Measurements from ENCODE around the gene ALDH3B2. TPM values are rescaled to one million over a fixed set of nuclear protein-coding genes. Genes with fewer than 3 reads are reported as not detected.
"Not testable (repeated sequence)": the region's sequence is repeated elsewhere in the genome, so short reads cannot be mapped to it uniquely, and the experiment has no call there.

ALDH3B2 gene
- total RNA-seq, 2 experiments from 2014 or later = not detected

- H3K4me3 Mint-ChIP-seq; H3K36me3 Mint-ChIP-seq (ENCODE audit: low read depth); DNase-seq; H3K9me3 Mint-ChIP-seq; H3K27ac Mint-ChIP-seq; H3K27me3 Mint-ChIP-seq: not testable (repeated sequence)
- ChIA-PET POLR2A (interaction anchor here (1.5 to 2.4 kb wide), 2 partner anchors 10 to 12 kb away, joined by 5 to 12 read pairs; no protein-coding TSS in a partner anchor), CTCF (interaction anchor here (1.0 to 1.6 kb wide), 4 partner anchors 8 to 33 kb away, joined by 3 to 7 read pairs (median 4); no protein-coding TSS in a partner anchor)
- peaks cover 23% of the 10 kb centered on the region for H3K4me1 Mint-ChIP-seq
Measured at GRCh38 chr11:67626131-67626833, 48.1 kb downstream of the ALDH3B2 start.

- POLR2A ChIA-PET; H3K27ac Mint-ChIP-seq; DNase-seq; H3K36me3 Mint-ChIP-seq (ENCODE audit: low read depth); H3K27me3 Mint-ChIP-seq; H3K9me3 Mint-ChIP-seq; H3K4me3 Mint-ChIP-seq: not testable (repeated sequence)
- H3K4me1 Mint-ChIP-seq = peaks cover 12% of the 10 kb centered on the region
- CTCF ChIA-PET = interaction anchor here (0.8 to 0.9 kb wide), 2 partner anchors 9 to 10 kb away, joined by 5 to 6 read pairs; no protein-coding TSS in a partner anchor
Measured at GRCh38 chr11:67623795-67624194, 50.6 kb downstream of the ALDH3B2 start.

DNA sequence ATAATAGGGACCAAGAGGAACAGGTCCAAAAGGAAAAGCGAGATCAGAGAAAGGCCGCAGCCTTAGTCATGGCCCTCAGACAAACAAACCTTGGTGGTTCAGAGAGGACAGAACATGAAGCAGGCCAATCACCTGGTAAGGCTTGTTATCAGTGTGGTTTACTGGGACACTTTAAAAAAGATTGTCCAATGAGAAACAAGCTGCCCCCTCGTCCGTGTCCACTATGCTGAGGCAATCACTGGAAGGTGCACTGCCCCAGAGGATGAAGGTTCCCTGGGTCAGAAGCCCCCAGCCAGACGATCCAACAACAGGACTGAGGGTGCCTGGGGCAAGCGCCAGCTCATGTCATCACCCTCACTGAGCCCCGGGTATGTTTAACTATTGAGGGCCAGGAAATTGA, 51.5 kb downstream of the ALDH3B2 start:
- H3K4me1 Mint-ChIP-seq; H3K4me3 Mint-ChIP-seq; H3K9me3 Mint-ChIP-seq; DNase-seq; H3K36me3 Mint-ChIP-seq (ENCODE audit: low read depth); H3K27ac Mint-ChIP-seq; POLR2A ChIA-PET; H3K27me3 Mint-ChIP-seq: not testable (repeated sequence)
- CTCF ChIA-PET = interaction anchor here (0.8 kb wide), 1 partner anchor 9 kb away, joined by 5 read pairs; no protein-coding TSS in a partner anchor

GRCh38 chr11:67621928-67622327, 52.5 kb downstream of the ALDH3B2 start:
- H3K27ac Mint-ChIP-seq; POLR2A ChIA-PET; H3K9me3 Mint-ChIP-seq; H3K4me1 Mint-ChIP-seq; H3K4me3 Mint-ChIP-seq; H3K27me3 Mint-ChIP-seq; DNase-seq; CTCF ChIA-PET; H3K36me3 Mint-ChIP-seq (ENCODE audit: low read depth): not testable (repeated sequence)

DNA sequence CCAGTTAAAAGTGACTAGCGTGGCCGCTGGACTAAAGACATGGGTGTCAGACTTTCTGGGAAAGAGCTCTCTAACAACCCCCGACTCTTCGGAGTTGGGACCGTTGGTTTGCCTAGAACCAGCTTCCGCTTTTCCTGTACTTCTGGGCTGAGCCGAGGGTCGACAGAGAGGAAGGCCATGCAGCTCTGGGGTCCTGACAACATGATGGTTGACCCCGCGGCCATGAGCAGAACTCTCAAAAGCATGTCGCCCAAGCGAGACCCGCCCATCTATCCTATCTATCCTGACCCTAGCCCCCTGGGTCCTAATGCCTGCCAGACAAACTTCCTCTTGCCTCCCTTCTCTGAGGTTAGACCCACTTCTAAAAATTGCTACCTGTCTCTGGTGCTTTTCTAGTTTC, 53.8 kb downstream of the ALDH3B2 start:
- CTCF ChIA-PET = interaction anchor here (2.1 kb wide), 1 partner anchor 9 kb away, joined by 10 read pairs; the partner anchor contains the start of gene NUDT8
- H3K4me1 Mint-ChIP-seq; DNase-seq; H3K27ac Mint-ChIP-seq; H3K27me3 Mint-ChIP-seq; H3K9me3 Mint-ChIP-seq; POLR2A ChIA-PET; H3K4me3 Mint-ChIP-seq; H3K36me3 Mint-ChIP-seq (ENCODE audit: low read depth): not testable (repeated sequence)

DNA sequence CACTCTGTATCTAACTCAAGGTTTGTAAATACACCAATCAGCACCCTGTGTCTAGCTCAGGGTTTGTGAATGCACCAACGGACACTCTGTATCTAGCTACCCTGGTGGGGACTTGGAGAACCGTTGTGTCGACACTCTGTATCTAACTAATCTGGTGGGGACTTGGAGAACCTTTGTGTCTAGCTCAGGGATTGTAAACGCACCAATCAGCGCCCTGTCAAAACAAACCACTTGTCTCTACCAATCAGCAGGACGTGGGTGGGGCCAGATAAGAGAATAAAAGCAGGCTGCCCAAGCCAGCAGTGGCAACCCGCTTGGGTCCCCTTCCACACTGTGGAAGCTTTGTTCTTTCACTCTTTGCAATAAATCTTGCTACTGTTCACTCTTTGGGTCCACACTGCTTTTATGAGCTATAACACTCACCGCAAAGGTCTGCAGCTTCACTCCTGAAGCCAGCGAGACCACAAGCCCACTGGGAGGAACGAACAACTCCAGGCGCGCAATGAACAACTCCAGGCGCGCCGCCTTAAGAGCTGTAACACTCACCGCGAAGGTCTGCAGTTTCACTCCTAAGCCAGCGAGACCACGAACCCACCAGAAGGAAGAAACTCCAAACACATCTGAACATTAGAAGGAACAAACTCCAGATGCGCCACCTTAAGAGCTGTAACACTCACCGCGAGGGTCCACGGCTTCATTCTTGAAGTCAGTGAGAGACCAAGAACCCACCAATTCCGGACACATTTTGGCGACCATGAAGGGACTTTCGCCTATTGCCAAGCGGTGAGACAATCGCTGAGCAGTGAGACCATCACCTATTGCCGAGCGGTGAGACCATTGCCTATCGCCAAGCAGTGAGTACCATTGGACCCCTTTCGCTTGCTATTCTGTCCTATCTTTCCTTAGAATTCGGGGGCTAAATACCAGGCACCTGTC, 54.5 kb downstream of the ALDH3B2 start:
- H3K27me3 Mint-ChIP-seq; H3K9me3 Mint-ChIP-seq; H3K27ac Mint-ChIP-seq; H3K36me3 Mint-ChIP-seq (ENCODE audit: low read depth); DNase-seq; H3K4me3 Mint-ChIP-seq; POLR2A ChIA-PET: not testable (repeated sequence)
- CTCF ChIA-PET = interaction anchor here (2.1 kb wide), 1 partner anchor 9 kb away, joined by 10 read pairs; the partner anchor contains the start of gene NUDT8
- H3K4me1 Mint-ChIP-seq = peaks cover 11% of the 10 kb centered on the region

- CTCF ChIA-PET = interaction anchor here (1.7 to 2.1 kb wide), 2 partner anchors 8 to 10 kb away, joined by 6 to 10 read pairs; partner anchors contain the start of gene NUDT8
- H3K27me3 Mint-ChIP-seq; H3K4me3 Mint-ChIP-seq; H3K36me3 Mint-ChIP-seq (ENCODE audit: low read depth); H3K9me3 Mint-ChIP-seq; H3K27ac Mint-ChIP-seq; POLR2A ChIA-PET; DNase-seq: not testable (repeated sequence)
- H3K4me1 Mint-ChIP-seq = peaks cover 20% of the 10 kb centered on the region
Measured at GRCh38 chr11:67618901-67619659, 55.3 kb downstream of the ALDH3B2 start.

DNA sequence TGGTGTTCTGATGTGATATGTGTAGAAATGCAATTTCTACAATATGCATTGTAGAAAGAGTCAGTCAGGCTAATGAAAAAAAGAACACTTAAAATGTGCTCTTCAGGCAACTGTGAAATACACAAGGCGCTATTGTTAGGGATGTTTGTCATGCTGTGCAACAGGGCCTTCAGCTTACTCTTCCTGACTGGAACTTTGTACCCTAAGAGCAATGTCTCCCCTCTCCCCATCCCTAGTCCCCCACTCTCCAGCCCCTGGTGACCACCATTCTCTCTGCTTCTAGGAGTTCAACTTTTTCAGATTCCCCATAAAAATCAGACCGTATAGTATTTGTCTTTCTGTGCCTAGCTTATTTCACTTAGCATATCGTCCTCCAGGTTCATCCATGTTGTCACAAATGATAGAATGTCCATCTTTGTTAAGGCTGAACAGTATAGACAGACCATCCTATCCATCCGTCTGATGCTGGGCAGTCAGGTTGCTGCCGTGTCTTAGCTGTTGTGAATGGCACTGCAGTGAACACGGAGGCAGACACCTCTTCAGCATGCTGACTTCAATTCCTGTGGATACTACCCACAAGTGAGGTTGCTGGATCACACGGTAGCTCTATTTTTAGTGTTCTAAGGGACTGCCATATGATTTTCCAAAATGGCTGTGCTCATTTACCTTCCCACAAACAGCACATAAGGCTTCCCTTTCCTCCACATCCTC, 57.0 kb downstream of the ALDH3B2 start:
- H3K36me3 Mint-ChIP-seq (ENCODE audit: low read depth) = peaks cover 10% of the 10 kb centered on the region
- peaks cover 35% of the 10 kb centered on the region for H3K4me1 Mint-ChIP-seq
- ChIA-PET POLR2A (interaction anchor here (0.6 to 2.1 kb wide), 3 partner anchors 9 to 15 kb away, joined by 3 to 5 read pairs (median 5); partner anchors contain the start of gene NUDT8), CTCF (interaction anchor here (0.9 to 1.8 kb wide), 3 partner anchors 9 to 12 kb away, joined by 3 to 11 read pairs (median 6); partner anchors contain the start of gene NUDT8)
- H3K9me3 Mint-ChIP-seq = no peaks in the 10 kb centered on the region
- peaks cover 3% of the 10 kb centered on the region for H3K27me3 Mint-ChIP-seq
- peak overlapping the region; percentile 36 for H3K27ac Mint-ChIP-seq
- no peak for DNase-seq
- no peak overlapping the region for H3K4me3 Mint-ChIP-seq

DNA sequence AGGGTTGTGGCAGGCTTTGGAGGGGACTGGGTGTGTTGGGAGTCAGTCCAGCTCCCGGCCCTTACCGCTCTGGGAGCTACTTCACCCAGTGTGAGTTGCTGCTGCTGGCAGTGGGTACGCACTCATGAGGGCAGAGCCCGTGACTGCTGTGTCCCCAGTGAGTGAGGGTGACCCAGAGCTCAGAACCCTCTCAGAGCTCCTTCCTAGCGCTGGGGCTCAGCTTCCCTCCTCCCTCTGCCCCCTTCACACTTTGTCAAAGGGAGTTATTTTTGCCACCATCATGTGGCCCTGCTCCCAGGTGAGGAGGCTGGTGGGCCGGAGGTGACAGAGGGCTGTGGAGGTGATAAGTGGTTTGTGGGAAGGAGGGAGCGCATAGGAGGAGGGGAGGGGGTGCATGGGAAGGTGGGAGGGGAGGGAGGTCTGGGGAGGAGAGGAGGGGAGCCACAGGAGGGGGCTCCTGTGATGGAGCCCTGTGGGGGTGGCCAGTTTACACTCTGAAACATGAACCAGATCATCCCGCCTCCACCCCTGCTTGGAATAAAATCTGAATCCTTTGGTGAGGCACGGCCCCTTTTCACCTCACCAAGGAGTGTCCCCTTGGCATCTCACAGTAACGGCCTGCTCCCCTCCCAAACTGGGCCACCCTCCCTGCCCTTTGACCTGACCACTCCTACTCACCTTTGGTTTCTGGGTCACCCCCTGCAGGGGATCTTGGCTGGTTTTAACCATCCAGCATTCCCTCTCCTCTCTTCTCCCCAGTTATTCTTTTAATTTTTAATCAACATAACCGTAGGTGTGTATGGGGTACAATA, 57.8 kb downstream of the ALDH3B2 start:
- Mint-ChIP-seq H3K9me3 (no peaks in the 10 kb centered on the region), H3K36me3 (ENCODE audit: low read depth) (peaks cover 15% of the 10 kb centered on the region), H3K4me1 (peaks cover 35% of the 10 kb centered on the region), H3K27me3 (peaks cover 3% of the 10 kb centered on the region), H3K27ac (peak overlapping the region; percentile 36), H3K4me3 (no peak overlapping the region)
- ChIA-PET POLR2A (interaction anchor here (1.7 to 2.1 kb wide), 2 partner anchors 10 to 13 kb away, joined by 5 read pairs; partner anchors contain the start of gene NUDT8), CTCF (interaction anchor here (0.8 to 4.0 kb wide), 6 partner anchors 13 to 189 kb away, joined by 3 to 57 read pairs (median 4); partner anchors contain the start of gene NUDT8)
- no peak for DNase-seq

DNA sequence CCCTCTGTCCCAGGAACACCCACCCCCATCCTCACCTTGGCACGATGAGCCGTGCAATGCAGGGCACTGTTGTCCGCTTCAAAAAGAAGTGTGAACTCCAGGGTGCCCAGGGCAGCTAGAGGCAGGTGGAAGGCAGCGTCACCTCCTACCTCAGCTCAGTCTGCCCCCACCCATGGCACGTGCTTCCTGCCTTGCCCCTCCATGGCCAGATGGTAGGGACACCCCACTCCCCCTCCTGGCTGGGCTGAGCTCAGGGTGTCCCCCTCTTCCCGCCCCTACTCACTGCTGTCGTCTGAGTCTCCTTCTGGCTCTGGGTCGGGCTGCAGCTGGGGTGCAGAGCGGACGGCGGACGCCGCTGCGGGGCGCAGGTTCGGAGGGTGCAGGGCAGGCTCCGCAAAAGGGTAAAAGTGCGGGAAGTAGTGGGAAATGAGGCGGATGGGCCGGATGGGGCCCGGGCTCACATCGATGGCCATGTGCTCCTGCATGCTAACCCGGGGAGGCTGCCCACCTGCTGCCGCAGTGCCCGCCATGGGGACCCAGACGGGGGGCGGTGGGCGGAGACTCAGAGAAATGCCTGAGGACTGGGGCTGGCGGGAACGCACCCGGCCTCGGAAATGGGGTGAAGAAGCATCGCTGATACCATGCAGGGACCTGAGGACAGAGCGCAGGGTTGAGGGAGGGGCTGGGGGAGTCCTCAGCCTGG, 58.5 kb downstream of the ALDH3B2 start:
- H3K4me1 Mint-ChIP-seq = peaks cover 35% of the 10 kb centered on the region
- no peak for DNase-seq
- CTCF ChIA-PET = interaction anchor here (0.8 to 4.0 kb wide), 6 partner anchors 14 to 190 kb away, joined by 3 to 57 read pairs (median 4); partner anchors contain the start of gene NUDT8
- no peak overlapping the region for H3K4me3 Mint-ChIP-seq
- H3K36me3 Mint-ChIP-seq (ENCODE audit: low read depth) = peaks cover 22% of the 10 kb centered on the region
- no peaks in the 10 kb centered on the region for H3K9me3 Mint-ChIP-seq
- H3K27ac Mint-ChIP-seq = no peak overlapping the region
- peaks cover 3% of the 10 kb centered on the region for H3K27me3 Mint-ChIP-seq
- POLR2A ChIA-PET = interaction anchor here (0.7 to 2.1 kb wide), 3 partner anchors 11 to 178 kb away, joined by 3 to 5 read pairs (median 4); partner anchors contain the start of gene PTPRCAP
